ENCODE data around the gene CPXM1. TPM values are rescaled to one million over a fixed set of nuclear protein-coding genes. Genes with fewer than 3 reads are reported as not detected.

Gene CPXM1
- total and polyA plus RNA-seq, 3 experiments from 2014 or later = 0.46 to 0.71 TPM; not detected in 1

DNA sequence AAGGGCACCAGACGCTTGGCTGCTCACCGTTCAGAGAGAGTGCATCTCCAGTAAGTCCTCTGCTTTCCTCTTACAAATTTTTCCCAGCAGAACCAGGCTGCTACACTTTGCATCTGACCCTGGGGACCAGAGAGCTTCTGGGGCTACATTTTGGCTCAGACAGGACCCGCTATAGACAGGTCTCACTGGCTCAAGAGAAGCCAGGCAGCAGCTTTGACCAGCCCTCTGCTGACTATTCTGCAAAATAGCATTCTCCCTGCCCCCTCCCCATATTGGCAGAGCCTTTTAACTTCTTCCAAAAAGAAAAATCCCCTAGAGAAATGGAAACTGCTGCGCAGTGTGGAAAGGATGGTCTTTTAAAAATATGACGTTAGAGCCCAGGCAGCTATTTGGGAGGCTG lies 37.2 kb downstream of the CPXM1 start:
- H3K27me3 Mint-ChIP-seq = peaks cover 12 to 44% of the 10 kb centered on the region in 2 donors
- peaks cover 0 to 5% (median 0%) of the 10 kb centered on the region in 3 donors for H3K36me3 Mint-ChIP-seq
- ChIA-PET POLR2A (interaction anchor here (1.4 kb wide), 1 partner anchor 12 kb away, joined by 7 read pairs; no protein-coding TSS in a partner anchor), CTCF (interaction anchor here (2.1 kb wide), 1 partner anchor 11 kb away, joined by 6 read pairs; no protein-coding TSS in a partner anchor)
- no peaks in the 10 kb centered on the region for H3K4me1 Mint-ChIP-seq
- no peak overlapping the region for H3K27ac Mint-ChIP-seq
- H3K4me3 Mint-ChIP-seq = no peak overlapping the region
- Histone ChIP-seq H3K9me3 (ENCODE audit: low read length) (no peaks in the 10 kb centered on the region), H3K27me3 (ENCODE audit: insufficient read depth, low read length, poor library complexity, severe bottlenecking) (no peaks in the 10 kb centered on the region), H3K4me1 (ENCODE audit: insufficient read depth, low read length) (no peaks in the 10 kb centered on the region), H3K4me3 (ENCODE audit: low read length) (no peak overlapping the region), H3K36me3 (ENCODE audit: insufficient read depth, low read length) (no peaks in the 10 kb centered on the region), H3K27ac (ENCODE audit: low read depth, low read length) (no peak overlapping the region)
- no peaks in the 10 kb centered on the region for H3K9me3 Mint-ChIP-seq
- no peak for DNase-seq

GRCh38 chr20:2762578-2763131 lies 37.8 kb downstream of the CPXM1 start:
- DNase-seq = no peak
- Histone ChIP-seq H3K4me3 (ENCODE audit: low read length) (no peak overlapping the region), H3K27ac (ENCODE audit: low read depth, low read length) (no peak overlapping the region), H3K27me3 (ENCODE audit: insufficient read depth, low read length, poor library complexity, severe bottlenecking) (no peaks in the 10 kb centered on the region), H3K9me3 (ENCODE audit: low read length) (no peaks in the 10 kb centered on the region), H3K4me1 (ENCODE audit: insufficient read depth, low read length) (no peaks in the 10 kb centered on the region), H3K36me3 (ENCODE audit: insufficient read depth, low read length) (no peaks in the 10 kb centered on the region)
- H3K27me3 Mint-ChIP-seq = peaks cover 11 to 44% of the 10 kb centered on the region in 2 donors
- H3K36me3 Mint-ChIP-seq = peaks cover 0 to 5% (median 0%) of the 10 kb centered on the region in 3 donors
- H3K4me3 Mint-ChIP-seq = no peak overlapping the region
- no peaks in the 10 kb centered on the region for H3K4me1 Mint-ChIP-seq
- ChIA-PET CTCF (interaction anchor here (2.1 kb wide), 1 partner anchor 10 kb away, joined by 6 read pairs; no protein-coding TSS in a partner anchor), POLR2A (interaction anchor here (1.4 kb wide), 1 partner anchor 13 kb away, joined by 7 read pairs; no protein-coding TSS in a partner anchor)
- H3K9me3 Mint-ChIP-seq = no peaks in the 10 kb centered on the region
- no peak overlapping the region for H3K27ac Mint-ChIP-seq

- Histone ChIP-seq H3K4me3 (ENCODE audit: low read length) (no peak overlapping the region), H3K4me1 (ENCODE audit: insufficient read depth, low read length) (no peaks in the 10 kb centered on the region), H3K27ac (ENCODE audit: low read depth, low read length) (no peak overlapping the region), H3K27me3 (ENCODE audit: insufficient read depth, low read length, poor library complexity, severe bottlenecking) (no peaks in the 10 kb centered on the region), H3K9me3 (ENCODE audit: low read length) (no peaks in the 10 kb centered on the region), H3K36me3 (ENCODE audit: insufficient read depth, low read length) (no peaks in the 10 kb centered on the region)
- ChIA-PET CTCF (interaction anchor here (2.1 kb wide), 1 partner anchor 9 kb away, joined by 6 read pairs; no protein-coding TSS in a partner anchor), POLR2A (interaction anchor here (1.4 kb wide), 1 partner anchor 14 kb away, joined by 7 read pairs; no protein-coding TSS in a partner anchor)
- Mint-ChIP-seq H3K4me1 (no peaks in the 10 kb centered on the region), H3K27me3 (peaks cover 12 to 40% of the 10 kb centered on the region in 2 donors), H3K36me3 (no peaks in the 10 kb centered on the region), H3K9me3 (no peaks in the 10 kb centered on the region), H3K27ac (peak overlapping the region in 1 of 8 donors; percentile 72), H3K4me3 (no peak overlapping the region)
- DNase-seq = no peak
These were observed 38.5 kb downstream of the CPXM1 start for GRCh38 chr20:2761885-2762284.

DNA sequence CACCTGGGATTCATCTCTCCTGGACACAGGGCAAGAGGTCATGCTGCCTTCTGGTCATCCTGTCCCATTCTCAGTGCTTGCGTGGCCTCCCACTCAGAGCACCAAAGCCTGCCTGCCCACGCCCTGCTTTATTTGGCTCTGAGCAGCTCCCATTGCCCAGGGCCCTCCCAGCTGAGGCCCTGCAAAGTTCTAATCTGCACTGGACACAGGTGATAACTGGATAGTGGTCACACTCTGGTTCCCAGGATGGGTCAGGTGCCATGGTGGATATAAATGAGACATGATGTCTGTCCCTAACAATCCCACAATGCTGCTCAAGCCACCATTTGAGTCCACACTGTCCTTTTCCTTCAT lies 39.5 kb downstream of the CPXM1 start:
- Mint-ChIP-seq H3K4me1 (peaks cover 0 to 2% (median 0%) of the 10 kb centered on the region in 3 donors), H3K27me3 (peaks cover 10 to 49% of the 10 kb centered on the region in 2 donors), H3K9me3 (no peaks in the 10 kb centered on the region), H3K4me3 (no peak overlapping the region), H3K36me3 (no peaks in the 10 kb centered on the region), H3K27ac (no peak overlapping the region)
- H3K27me3 ChIP-seq (ENCODE audit: insufficient read depth, low read length, poor library complexity, severe bottlenecking) = no peaks in the 10 kb centered on the region
- H3K4me1 ChIP-seq (ENCODE audit: insufficient read depth, low read length) = no peaks in the 10 kb centered on the region
- H3K4me3 ChIP-seq (ENCODE audit: low read length) = no peak overlapping the region
- DNase-seq = no peak
- H3K9me3 ChIP-seq (ENCODE audit: low read length) = no peaks in the 10 kb centered on the region
- ChIA-PET CTCF (interaction anchor here (2.1 kb wide), 1 partner anchor 8 kb away, joined by 6 read pairs; no protein-coding TSS in a partner anchor), POLR2A (no interaction called here)
- no peaks in the 10 kb centered on the region for H3K36me3 ChIP-seq (ENCODE audit: insufficient read depth, low read length)
- H3K27ac ChIP-seq (ENCODE audit: low read depth, low read length) = no peak overlapping the region

DNA sequence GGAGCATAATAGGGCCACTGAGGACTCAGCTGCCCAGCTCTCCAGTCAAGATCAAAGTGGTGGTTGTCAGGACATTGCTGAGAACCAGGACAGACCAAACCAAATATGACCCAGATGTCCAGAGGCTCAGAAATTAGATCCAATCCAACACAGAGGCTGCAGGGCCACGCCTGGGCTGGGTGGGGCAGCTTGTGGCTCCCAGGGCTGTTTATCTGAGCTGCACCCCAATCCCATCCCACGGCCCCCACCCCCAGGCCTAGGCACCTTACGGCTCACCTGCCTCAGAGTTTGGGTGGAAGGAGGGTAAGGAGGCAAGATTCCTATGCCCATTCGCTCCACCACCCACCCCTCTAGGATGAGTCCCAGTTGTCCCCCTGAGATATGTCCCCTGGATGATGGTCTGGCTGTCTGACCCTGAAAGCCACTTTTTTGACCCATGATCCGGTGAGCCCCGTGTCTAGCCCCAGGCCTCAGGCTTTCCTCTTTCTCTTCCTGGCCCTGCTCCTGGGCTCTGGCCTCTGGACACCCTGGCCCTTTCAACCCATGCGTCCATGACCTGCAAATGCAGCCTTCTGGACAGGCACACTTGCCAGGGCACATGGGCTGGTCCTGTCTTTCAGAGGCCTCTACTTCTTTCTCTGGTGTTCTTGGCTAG lies 40.0 kb downstream of the CPXM1 start:
- DNase-seq = no peak
- H3K27ac Mint-ChIP-seq = no peak overlapping the region
- CTCF ChIA-PET = no interaction called here
- no peaks in the 10 kb centered on the region for H3K9me3 ChIP-seq (ENCODE audit: low read length)
- H3K9me3 Mint-ChIP-seq = no peaks in the 10 kb centered on the region
- no peaks in the 10 kb centered on the region for H3K27me3 ChIP-seq (ENCODE audit: insufficient read depth, low read length, poor library complexity, severe bottlenecking)
- H3K4me3 ChIP-seq (ENCODE audit: low read length) = no peak overlapping the region
- POLR2A ChIA-PET = no interaction called here
- H3K36me3 ChIP-seq (ENCODE audit: insufficient read depth, low read length) = no peaks in the 10 kb centered on the region
- H3K27ac ChIP-seq (ENCODE audit: low read depth, low read length) = no peak overlapping the region
- H3K4me1 ChIP-seq (ENCODE audit: insufficient read depth, low read length) = no peaks in the 10 kb centered on the region
- peaks cover 0 to 2% (median 0%) of the 10 kb centered on the region in 3 donors for H3K4me1 Mint-ChIP-seq
- peaks cover 10 to 46% of the 10 kb centered on the region in 2 donors for H3K27me3 Mint-ChIP-seq
- H3K4me3 Mint-ChIP-seq = no peak overlapping the region
- H3K36me3 Mint-ChIP-seq = no peaks in the 10 kb centered on the region

GRCh38 chr20:2759603-2760296 lies 40.7 kb downstream of the CPXM1 start:
- Histone ChIP-seq H3K9me3 (ENCODE audit: low read length) (no peaks in the 10 kb centered on the region), H3K4me3 (ENCODE audit: low read length) (no peak overlapping the region), H3K4me1 (ENCODE audit: insufficient read depth, low read length) (no peaks in the 10 kb centered on the region), H3K27me3 (ENCODE audit: insufficient read depth, low read length, poor library complexity, severe bottlenecking) (no peaks in the 10 kb centered on the region), H3K36me3 (ENCODE audit: insufficient read depth, low read length) (no peaks in the 10 kb centered on the region), H3K27ac (ENCODE audit: low read depth, low read length) (no peak overlapping the region)
- Mint-ChIP-seq H3K4me1 (peaks cover 0 to 2% (median 0%) of the 10 kb centered on the region in 3 donors), H3K4me3 (no peak overlapping the region), H3K27me3 (peaks cover 10 to 45% of the 10 kb centered on the region in 2 donors), H3K27ac (no peak overlapping the region), H3K9me3 (no peaks in the 10 kb centered on the region), H3K36me3 (no peaks in the 10 kb centered on the region)
- POLR2A ChIA-PET = interaction anchor here (0.9 kb wide), 1 partner anchor 19 kb away, joined by 3 read pairs; no protein-coding TSS in a partner anchor
- CTCF ChIA-PET = no interaction called here
- no peak for DNase-seq

DNA sequence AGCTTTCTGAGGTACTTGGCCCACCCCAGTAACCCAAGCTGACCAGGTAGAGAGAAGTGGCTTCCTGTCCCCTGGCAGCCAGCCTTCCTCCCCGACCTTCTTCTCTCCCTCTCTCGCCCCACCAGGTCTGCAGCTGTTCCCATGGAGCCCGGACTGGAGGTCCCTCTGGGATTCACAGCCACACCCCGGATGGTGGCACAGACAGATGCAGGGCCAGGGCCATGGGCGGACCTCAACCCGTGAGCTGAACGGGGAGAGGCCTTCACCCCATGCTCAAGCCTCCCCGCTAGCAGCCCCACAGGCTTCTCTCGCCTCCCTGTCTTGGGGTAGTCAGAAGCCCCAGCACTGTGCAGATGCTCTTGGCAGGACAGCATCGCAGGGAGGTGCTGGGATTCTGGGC lies 41.3 kb downstream of the CPXM1 start:
- CTCF ChIA-PET = no interaction called here
- no peaks in the 10 kb centered on the region for H3K4me1 ChIP-seq (ENCODE audit: insufficient read depth, low read length)
- no peak for DNase-seq
- Mint-ChIP-seq H3K27ac (no peak overlapping the region), H3K36me3 (no peaks in the 10 kb centered on the region), H3K9me3 (no peaks in the 10 kb centered on the region), H3K4me3 (no peak overlapping the region), H3K4me1 (peaks cover 0 to 2% (median 0%) of the 10 kb centered on the region in 3 donors), H3K27me3 (peaks cover 10 to 45% of the 10 kb centered on the region in 2 donors)
- no peaks in the 10 kb centered on the region for H3K36me3 ChIP-seq (ENCODE audit: insufficient read depth, low read length)
- no peaks in the 10 kb centered on the region for H3K27me3 ChIP-seq (ENCODE audit: insufficient read depth, low read length, poor library complexity, severe bottlenecking)
- no peaks in the 10 kb centered on the region for H3K9me3 ChIP-seq (ENCODE audit: low read length)
- no peak overlapping the region for H3K27ac ChIP-seq (ENCODE audit: low read depth, low read length)
- H3K4me3 ChIP-seq (ENCODE audit: low read length) = no peak overlapping the region
- POLR2A ChIA-PET = interaction anchor here (0.9 kb wide), 1 partner anchor 18 kb away, joined by 3 read pairs; no protein-coding TSS in a partner anchor

GRCh38 chr20:2757969-2758368 lies 42.5 kb downstream of the CPXM1 start:
- POLR2A ChIA-PET = no interaction called here
- H3K27me3 Mint-ChIP-seq = peaks cover 15 to 35% of the 10 kb centered on the region in 2 donors

More at GRCh38 chr20:2757969-2758368, 42.5 kb downstream of the CPXM1 start:
- Histone ChIP-seq H3K4me1 (ENCODE audit: insufficient read depth, low read length) (peaks cover 9% of the 10 kb centered on the region), H3K4me3 (ENCODE audit: low read length) (no peak overlapping the region), H3K27me3 (ENCODE audit: insufficient read depth, low read length, poor library complexity, severe bottlenecking) (peaks cover 4% of the 10 kb centered on the region), H3K27ac (ENCODE audit: low read depth, low read length) (no peak overlapping the region), H3K36me3 (ENCODE audit: insufficient read depth, low read length) (no peaks in the 10 kb centered on the region), H3K9me3 (ENCODE audit: low read length) (no peaks in the 10 kb centered on the region)
- peaks cover 9 to 14% (median 11%) of the 10 kb centered on the region in 3 donors for H3K4me1 Mint-ChIP-seq
- no peak overlapping the region for H3K4me3 Mint-ChIP-seq
- CTCF ChIA-PET = no interaction called here
- no peaks in the 10 kb centered on the region for H3K9me3 Mint-ChIP-seq
- no peaks in the 10 kb centered on the region for H3K36me3 Mint-ChIP-seq
- no peak overlapping the region for H3K27ac Mint-ChIP-seq
- no peak for DNase-seq
